ENCODE measurements around the gene PALD1. TPM values are rescaled to one million over a fixed set of nuclear protein-coding genes. Genes with fewer than 3 reads are reported as not detected.

PALD1 gene
- total and polyA plus RNA-seq, 9 of the 15 experiments (the other 6 are each of a cell fraction or from before 2014, with no cell fraction given), result 0.03 to 0.29 (median 0.09) TPM; not detected in 2

GRCh38 chr10:70590655-70591416 is 112.3 kb downstream of the PALD1 start (continued):
- peak; percentile 97; the same call in 1 of the 2 replicates for TF ChIP-seq ARID3B (CRISPR knock-in tag; IDR thresholded peaks at IDR 0.05; ENCODE audit: borderline replicate concordance)
- peak; percentile 97 for TF ChIP-seq IRF9 (tag; IDR thresholded peaks at IDR 0.05)
- TF ChIP-seq HOMEZ (CRISPR knock-in tag; IDR thresholded peaks at IDR 0.05), result peak; percentile 94
- TF ChIP-seq FOSL1 (tag; conservative IDR thresholded peaks at IDR 0.05), result no peak
- no peak for TF ChIP-seq E2F8 (IDR thresholded peaks at IDR 0.05; ENCODE audit: low read depth, partially characterized antibody)
- TF ChIP-seq KLF10 (CRISPR knock-in tag; IDR thresholded peaks at IDR 0.05), result peak; percentile 92
- TF ChIP-seq ZNF584 (CRISPR knock-in tag; IDR thresholded peaks at IDR 0.05; ENCODE audit: low read depth), result peak; percentile 98
- no peak for TF ChIP-seq ZFP36 (IDR thresholded peaks at IDR 0.05; ENCODE audit: low read depth, low read length, partially characterized antibody)
- TF ChIP-seq NR1H2 (CRISPR knock-in tag; IDR thresholded peaks at IDR 0.05), result no peak
- TF ChIP-seq MXD1 (CRISPR knock-in tag; IDR thresholded peaks at IDR 0.05; ENCODE audit: borderline replicate concordance, poor library complexity, severe bottlenecking), result no peak
- TF ChIP-seq SMARCB1 (IDR thresholded peaks at IDR 0.05; ENCODE audit: insufficient read length, low read depth), result no peak
- TF ChIP-seq FOS (IDR thresholded peaks at IDR 0.05; ENCODE audit: extremely low read depth, insufficient read length), result no peak
- TF ChIP-seq KLF16 (IDR thresholded peaks at IDR 0.05), result no peak
- no peak for TF ChIP-seq TAF1 (IDR thresholded peaks at IDR 0.05; ENCODE audit: control insufficient read depth, extremely low read depth, insufficient read depth, low read length, severe bottlenecking)
- TF ChIP-seq ZBTB17 (CRISPR knock-in tag; IDR thresholded peaks at IDR 0.05), result peak; percentile 96
- TF ChIP-seq HEY1 (CRISPR knock-in tag; IDR thresholded peaks at IDR 0.05; ENCODE audit: borderline replicate concordance), result peak; percentile 70; the same call in 1 of the 2 replicates
- no peak for TF ChIP-seq FOXK2 (conservative IDR thresholded peaks at IDR 0.05 in 1 of 2, IDR thresholded peaks at IDR 0.05 in 1 of 2; ENCODE audit: low read depth in 2 of 2)
- peak in 1 of 2 experiments; percentile 98; a peak in 2 of 4 replicates for TF ChIP-seq TEAD1 (CRISPR knock-in tag; IDR thresholded peaks at IDR 0.05)
- 0 out of 2 replicates have a peak, but pooled peaks have one; percentile 10 for TF ChIP-seq TSC22D4 (tag; IDR thresholded peaks at IDR 0.05)
